HT-29 (cell line): ENCODE measurements around the gene LRCH4. TPM values are rescaled to one million over a fixed set of nuclear protein-coding genes. Genes with fewer than 3 reads are reported as not detected.
"Not testable (repeated sequence)": the region's sequence is repeated elsewhere in the genome, so short reads cannot be mapped to it uniquely, and the experiment has no call there.

ENCODE experiments used
- DNase-seq: peaks from one replicate; pipeline ENCODE4 v3.0.0-alpha.2; 2015; ENCODE audit warnings: low spot score
- small RNA-seq: library from RNA; depleted of rRNA; stranded (forward); fragments of <200 nt; gene quantifications from one replicate; pipeline ENCODE3, GENCODE V24; 2014
- total RNA-seq: library from RNA; depleted of rRNA; stranded (reverse); fragments of >200 nt; shearing (Covaris generic); gene quantifications from 2 replicates; pipeline ENCODE4 v1.2.3, GENCODE V29; 2014; rRNA removed

The LRCH4 gene
- total RNA-seq, 1 experiment from 2014 or later, result 72.9 TPM

GRCh38 chr7:100544967-100545359 is 41.0 kb downstream of the LRCH4 start:
- no peak for DNase-seq

- no peak for DNase-seq
These were observed 41.5 kb downstream of the LRCH4 start for GRCh38 chr7:100544386-100544785.

- DNase-seq, result no peak
These were observed 42.3 kb downstream of the LRCH4 start for GRCh38 chr7:100543586-100543985.

GRCh38 chr7:100541309-100541708 is 44.6 kb downstream of the LRCH4 start:
- DNase-seq, result not testable (repeated sequence)

- peak; percentile 72 for DNase-seq
These were observed 45.7 kb downstream of the LRCH4 start for GRCh38 chr7:100540073-100540723.

GRCh38 chr7:100539436-100540006 is 46.4 kb downstream of the LRCH4 start:
- DNase-seq, result no peak

GRCh38 chr7:100538654-100539435 is 47.1 kb downstream of the LRCH4 start, which contains the start of gene AGFG2:
AGFG2 (plus strand) TSS chr7:100539203; CDS start chr7:100539347, 144 bp downstream.
- peak; percentile 100 for DNase-seq

- no peak for DNase-seq
These were observed 47.6 kb downstream of the LRCH4 start for GRCh38 chr7:100538348-100538653.

GRCh38 chr7:100536695-100537094 is 49.2 kb downstream of the LRCH4 start:
- not testable (repeated sequence) for DNase-seq

GRCh38 chr7:100535982-100536381 is 49.9 kb downstream of the LRCH4 start:
- not testable (repeated sequence) for DNase-seq

- DNase-seq, result no peak
These were observed 53.5 kb downstream of the LRCH4 start for GRCh38 chr7:100532165-100533022.

- DNase-seq, result not testable (repeated sequence)
These were observed 57.6 kb downstream of the LRCH4 start for GRCh38 chr7:100528108-100528866.

Small RNA genes lying within 50 kb of the gene (small RNA-seq; reads per million reads assigned to genes)
- not detected for gene RN7SL416P
- gene SAP25, result not detected

Other genes starting within 250 kb of the LRCH4 start
- gene PILRB, start 228.0 kb downstream of the LRCH4 start, total RNA-seq, result 104 and 119 TPM in 2 replicates
- 2.1 TPM in 1 of 2 replicates, not detected in the other for gene PILRA, start 212.6 kb downstream of the LRCH4 start, total RNA-seq
- gene ZCWPW1, start 157.4 kb downstream of the LRCH4 start, total RNA-seq, result 0.76 and 1.0 TPM in 2 replicates
- gene MEPCE, start 156.3 kb downstream of the LRCH4 start, total RNA-seq, result 80.9 and 89.1 TPM in 2 replicates
- gene PPP1R35, start 149.6 kb downstream of the LRCH4 start, total RNA-seq, result 102 and 110 TPM in 2 replicates
- 0.21 and 0.64 TPM in 2 replicates for gene SPACDR, start 121.9 kb downstream of the LRCH4 start, total RNA-seq
- 102 and 123 TPM in 2 replicates for gene TSC22D4, start 106.9 kb downstream of the LRCH4 start, total RNA-seq
- gene NYAP1, start 102.2 kb downstream of the LRCH4 start, total RNA-seq, result 0.03 and 0.21 TPM in 2 replicates
- gene AGFG2, start 46.9 kb downstream of the LRCH4 start, total RNA-seq, result 29.8 and 30.4 TPM in 2 replicates
- 0.63 and 1.5 TPM in 2 replicates for gene SAP25, start 12.2 kb downstream of the LRCH4 start, total RNA-seq
- gene FBXO24, start 199 bp upstream of the LRCH4 start, total RNA-seq, result 0.29 and 0.36 TPM in 2 replicates
- 4.7 and 5.2 TPM in 2 replicates for gene PCOLCE, start 16.2 kb upstream of the LRCH4 start, total RNA-seq
- gene MOSPD3, start 26.4 kb upstream of the LRCH4 start, total RNA-seq, result 16.4 and 18.4 TPM in 2 replicates
- gene TFR2, start 55.4 kb upstream of the LRCH4 start, total RNA-seq, result 1.2 and 1.7 TPM in 2 replicates
- 0.13 TPM in 1 of 2 replicates, not detected in the other for gene ACTL6B, start 70.3 kb upstream of the LRCH4 start, total RNA-seq
- 272 and 317 TPM in 2 replicates for gene GNB2, start 87.6 kb upstream of the LRCH4 start, total RNA-seq
- 44.6 and 46.9 TPM in 2 replicates for gene GIGYF1, start 108.1 kb upstream of the LRCH4 start, total RNA-seq
- gene POP7, start 120.0 kb upstream of the LRCH4 start, total RNA-seq, result 222 and 231 TPM in 2 replicates
- not detected in 2 replicates for gene EPO, start 134.3 kb upstream of the LRCH4 start, total RNA-seq
- not detected in 2 replicates for gene ZAN, start 147.5 kb upstream of the LRCH4 start, total RNA-seq
- 230 and 236 TPM in 2 replicates for gene EPHB4, start 241.4 kb upstream of the LRCH4 start, total RNA-seq